ENCODE measurements around the gene SLC12A7. TPM values are rescaled to one million over a fixed set of nuclear protein-coding genes. Genes with fewer than 3 reads are reported as not detected.

SLC12A7 gene
- total and polyA plus RNA-seq, 9 donors = 5.9 to 33.9 (median 23.0) TPM

- intact Hi-C loops (cut with DNase I) = no loop called here
- WGBS, 3 donors = 93 to 95% (median 93%) methylated on average over 19 of the region's 19 CpGs
- no peak overlapping the region for H3K27ac ChIP-seq
- no peak overlapping the region for H3K4me3 ChIP-seq
- H3K4me1 ChIP-seq (ENCODE audit: insufficient read depth) = peaks cover 2% of the 10 kb centered on the region
- no peaks in the 10 kb centered on the region for H3K27me3 ChIP-seq
- no peaks in the 10 kb centered on the region for H3K36me3 ChIP-seq
- no peak for DNase-seq
- no peaks in the 10 kb centered on the region for H3K9me3 ChIP-seq
- TF ChIP-seq CTCF (IDR thresholded peaks at IDR 0.05) = no peak
- TF ChIP-seq EP300 (IDR thresholded peaks at IDR 0.05) = no peak
- no peak for TF ChIP-seq POLR2A (IDR thresholded peaks at IDR 0.05)
These were observed 94.0 kb downstream of the SLC12A7 start for GRCh38 chr5:1017691-1018455.

GRCh38 chr5:1017056-1017455, 94.8 kb downstream of the SLC12A7 start:
- Histone ChIP-seq H3K27ac (no peak overlapping the region), H3K36me3 (no peaks in the 10 kb centered on the region), H3K27me3 (no peaks in the 10 kb centered on the region), H3K4me1 (ENCODE audit: insufficient read depth) (peaks cover 2% of the 10 kb centered on the region), H3K4me3 (no peak overlapping the region), H3K9me3 (no peaks in the 10 kb centered on the region)
- TF ChIP-seq EP300 (IDR thresholded peaks at IDR 0.05) = no peak
- no peak for TF ChIP-seq POLR2A (IDR thresholded peaks at IDR 0.05)
- no peak for TF ChIP-seq CTCF (IDR thresholded peaks at IDR 0.05)
- 47 to 73% (median 65%) methylated on average over 11 to 12 of the region's 12 CpGs for WGBS, 3 donors
- no peak for DNase-seq
- intact Hi-C loops (cut with DNase I) = no loop called here

- 11 to 34% (median 23%) methylated on average over 16 of the region's 16 CpGs for whole genome bisulfite sequencing, 3 donors
- no peak for TF ChIP-seq CTCF (IDR thresholded peaks at IDR 0.05)
- no peak for TF ChIP-seq EP300 (IDR thresholded peaks at IDR 0.05)
- TF ChIP-seq POLR2A (IDR thresholded peaks at IDR 0.05) = no peak
- DNase-seq = no peak
- H3K4me1 ChIP-seq (ENCODE audit: insufficient read depth) = peaks cover 2% of the 10 kb centered on the region
- H3K27ac ChIP-seq = no peak overlapping the region
- H3K27me3 ChIP-seq = no peaks in the 10 kb centered on the region
- H3K9me3 ChIP-seq = no peaks in the 10 kb centered on the region
- no peak overlapping the region for H3K4me3 ChIP-seq
- intact Hi-C loops (cut with DNase I) = no loop called here
- no peaks in the 10 kb centered on the region for H3K36me3 ChIP-seq
These were observed 95.4 kb downstream of the SLC12A7 start for GRCh38 chr5:1016476-1016875.

- intact Hi-C loops (cut with DNase I) = no loop called here
- H3K4me3 ChIP-seq = no peak overlapping the region
- DNase-seq = no peak
These were observed 95.8 kb downstream of the SLC12A7 start for GRCh38 chr5:1016036-1016435.

More at GRCh38 chr5:1016036-1016435, 95.8 kb downstream of the SLC12A7 start:
- WGBS, 3 donors = 39 to 57% (median 56%) methylated on average over 19 of the region's 19 CpGs
- no peak for TF ChIP-seq EP300 (IDR thresholded peaks at IDR 0.05)
- TF ChIP-seq CTCF (IDR thresholded peaks at IDR 0.05) = no peak
- no peak for TF ChIP-seq POLR2A (IDR thresholded peaks at IDR 0.05)
- Histone ChIP-seq H3K36me3 (no peaks in the 10 kb centered on the region), H3K4me1 (ENCODE audit: insufficient read depth) (peaks cover 2% of the 10 kb centered on the region), H3K27me3 (no peaks in the 10 kb centered on the region), H3K9me3 (no peaks in the 10 kb centered on the region), H3K27ac (no peak overlapping the region)

All from ovary (tissue), 9 donors.